DOHH2 (cell line): ENCODE measurements around the gene CLSTN1.

Experiments
- EZH2phosphoT487 ChIP-seq: fragments of 200-600 bp; sonication (generic); IDR thresholded peaks from 2 replicates; pipeline ENCODE4 v1.6.1; 2017; ENCODE audit warnings: borderline replicate concordance, mild to moderate bottlenecking, antibody characterized with exemption, low read length, moderate library complexity, mixed read lengths
- TF ChIP-seq, protein P1 (sequence below): fragments of 200-600 bp; sonication (generic); IDR thresholded peaks from one replicate; pipeline ENCODE4 v1.5.1; 2014; ENCODE audit warnings: antibody characterized with exemption, mild to moderate bottlenecking, low read depth, low read length; ENCODE audit not compliant: poor library complexity, severe bottlenecking

DNA sequence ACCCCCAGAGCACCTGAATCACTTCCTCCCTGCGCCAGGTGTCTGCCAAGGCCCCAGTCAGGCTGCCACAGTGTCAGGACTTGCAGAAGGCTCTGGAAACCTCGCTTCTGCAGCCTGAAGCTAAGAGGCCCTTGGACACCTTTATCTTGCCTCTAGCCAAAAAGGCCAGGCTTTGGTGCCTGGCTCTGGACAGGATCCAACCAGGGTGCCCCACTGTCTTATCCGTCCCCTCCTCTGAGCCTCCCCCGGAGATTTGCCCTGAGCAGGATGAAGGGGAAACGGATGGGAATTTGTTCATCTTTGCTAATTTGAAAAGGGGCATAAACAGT is 12.8 kb upstream of the CLSTN1 start:
- TF ChIP-seq, protein P1, sequence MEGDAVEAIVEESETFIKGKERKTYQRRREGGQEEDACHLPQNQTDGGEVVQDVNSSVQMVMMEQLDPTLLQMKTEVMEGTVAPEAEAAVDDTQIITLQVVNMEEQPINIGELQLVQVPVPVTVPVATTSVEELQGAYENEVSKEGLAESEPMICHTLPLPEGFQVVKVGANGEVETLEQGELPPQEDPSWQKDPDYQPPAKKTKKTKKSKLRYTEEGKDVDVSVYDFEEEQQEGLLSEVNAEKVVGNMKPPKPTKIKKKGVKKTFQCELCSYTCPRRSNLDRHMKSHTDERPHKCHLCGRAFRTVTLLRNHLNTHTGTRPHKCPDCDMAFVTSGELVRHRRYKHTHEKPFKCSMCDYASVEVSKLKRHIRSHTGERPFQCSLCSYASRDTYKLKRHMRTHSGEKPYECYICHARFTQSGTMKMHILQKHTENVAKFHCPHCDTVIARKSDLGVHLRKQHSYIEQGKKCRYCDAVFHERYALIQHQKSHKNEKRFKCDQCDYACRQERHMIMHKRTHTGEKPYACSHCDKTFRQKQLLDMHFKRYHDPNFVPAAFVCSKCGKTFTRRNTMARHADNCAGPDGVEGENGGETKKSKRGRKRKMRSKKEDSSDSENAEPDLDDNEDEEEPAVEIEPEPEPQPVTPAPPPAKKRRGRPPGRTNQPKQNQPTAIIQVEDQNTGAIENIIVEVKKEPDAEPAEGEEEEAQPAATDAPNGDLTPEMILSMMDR: no peak
- TF ChIP-seq EZH2phosphoT487: no peak
